Stimulated activated CD8-positive, alpha-beta memory T cell treated with anti-CD3 and anti-CD28 coated beads, Interleukin-4, amount 100 ng/mL, for 1 hour (primary cell): ENCODE measurements around the gene DENND1A.

Source experiments
- DNase-seq, 2 donors: peaks; one replicate each; pipeline ENCODE4 v3.0.0-alpha.2; 2020; ENCODE audit warnings: low read depth in 2 of 2, low spot score in 1 of 2

Gene DENND1A

DNA sequence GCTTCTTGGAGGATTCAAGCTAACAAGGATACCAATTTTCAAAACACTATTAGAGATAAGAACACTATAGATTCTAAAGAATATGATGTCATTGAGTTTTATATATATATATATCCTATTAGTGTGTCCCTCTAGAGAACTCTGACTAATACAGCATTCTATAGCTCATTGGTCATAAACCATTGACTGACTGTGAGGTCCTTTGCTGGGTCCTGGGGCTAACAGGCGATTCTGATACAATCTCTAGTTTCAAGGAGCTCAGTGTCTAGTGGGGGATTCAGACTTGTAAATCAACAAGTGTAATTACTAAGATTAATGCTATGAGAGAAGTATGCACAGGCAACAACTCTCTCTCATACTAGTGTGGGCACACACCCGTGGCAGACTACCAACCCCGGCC lies 234.5 kb downstream of the DENND1A start:
- DNase-seq: no peak

DNA sequence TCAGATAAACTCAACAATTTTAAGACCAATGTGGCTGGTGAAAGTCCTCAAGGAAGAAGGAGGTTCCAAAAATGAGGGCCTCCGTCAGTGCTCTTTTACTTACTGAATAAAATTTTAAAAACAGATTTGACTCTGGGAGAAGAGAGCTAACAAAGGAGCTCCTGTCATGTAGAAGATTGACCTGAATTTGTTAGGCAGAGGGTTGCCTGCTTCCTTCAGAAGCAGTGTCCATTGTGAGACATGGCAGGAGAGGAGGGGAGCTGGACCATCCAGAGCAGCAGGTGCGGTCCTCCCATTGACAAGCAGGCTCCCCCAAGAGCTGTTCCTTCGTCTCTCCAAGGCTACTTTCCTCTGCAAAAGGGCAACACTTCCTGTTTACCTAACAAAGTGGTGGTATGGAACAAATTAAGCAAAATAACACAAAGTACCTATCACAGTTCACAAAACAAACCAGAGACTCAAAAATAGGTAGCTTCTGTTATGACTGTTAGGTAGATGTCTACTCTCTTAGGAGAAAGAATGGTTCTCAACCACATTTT lies 238.1 kb downstream of the DENND1A start:
- no peak for DNase-seq

DNA sequence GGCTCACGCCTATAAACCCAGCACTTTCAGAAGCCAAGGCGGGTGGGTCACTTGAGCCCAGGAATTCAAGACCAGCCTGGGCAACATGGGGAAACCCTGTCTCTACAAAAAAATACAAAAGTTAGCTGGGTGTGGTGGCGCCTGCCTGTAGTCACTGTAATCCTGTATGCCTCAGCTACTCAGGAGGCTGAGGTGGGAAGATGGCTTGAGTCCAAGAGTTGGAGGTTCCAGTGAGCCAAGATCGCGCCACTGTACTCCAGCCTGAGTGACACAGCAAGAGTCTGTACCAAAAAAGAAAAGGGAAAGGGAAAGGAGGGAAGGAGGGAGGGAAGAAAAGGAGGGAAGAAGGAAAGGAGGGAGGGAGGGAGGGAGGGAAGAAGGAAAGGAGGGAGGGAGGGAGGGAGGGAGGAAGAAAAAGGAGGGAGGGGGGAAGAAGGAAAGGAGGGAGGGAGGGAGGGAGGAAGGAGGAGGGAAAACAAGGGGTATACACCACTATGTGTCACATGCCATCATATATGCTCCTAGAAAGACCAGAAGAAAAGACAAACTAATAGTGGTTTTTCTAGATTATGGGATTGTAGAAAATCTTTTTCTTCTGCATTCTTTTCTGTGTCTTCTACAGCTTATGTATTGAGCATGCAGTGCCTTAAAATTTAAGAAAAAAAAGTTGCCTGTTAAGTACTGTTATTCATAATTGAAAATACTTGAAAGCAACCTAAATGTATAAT lies 240.1 kb downstream of the DENND1A start:
- DNase-seq: no peak

DNA sequence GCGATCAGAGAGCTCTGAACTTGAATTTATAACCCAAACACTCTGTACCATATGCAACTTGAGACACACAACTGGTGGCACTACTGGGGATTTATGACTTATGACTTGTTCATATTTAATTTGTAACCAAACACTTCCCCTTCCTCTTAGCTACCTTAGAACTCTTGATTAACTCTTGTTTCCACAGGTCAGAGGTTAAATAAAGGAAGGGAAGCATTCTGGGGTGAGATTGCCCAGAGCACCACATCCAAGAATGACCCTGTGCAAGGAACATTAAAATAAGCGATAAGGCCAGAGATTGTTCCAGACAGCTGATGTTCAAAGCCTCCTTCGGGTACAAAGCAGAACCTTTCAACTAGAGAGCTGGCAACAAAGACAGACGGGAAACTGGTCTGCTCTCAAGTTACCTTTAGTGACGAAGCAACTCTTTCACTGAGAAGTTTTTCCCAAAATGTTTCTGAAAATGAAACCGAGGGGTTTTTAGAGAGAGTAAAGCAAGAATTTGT lies 242.6 kb downstream of the DENND1A start:
- DNase-seq: no peak

DNA sequence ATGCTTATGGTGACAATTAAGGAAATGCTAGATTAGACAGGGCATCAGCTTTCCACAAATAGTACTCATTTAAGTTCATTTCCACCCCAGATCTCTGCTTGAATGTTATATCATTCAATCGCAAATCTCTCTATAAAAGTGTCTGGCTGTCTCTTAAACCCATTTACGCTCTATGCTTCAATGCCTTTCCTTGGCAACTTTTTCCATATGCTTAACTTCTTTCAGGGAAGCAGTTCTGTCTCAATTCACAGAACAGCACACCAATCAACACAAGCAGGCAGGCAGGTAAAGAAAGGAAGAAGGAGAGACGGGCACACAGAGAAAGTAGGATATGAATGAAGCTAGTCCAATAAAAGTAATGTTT lies 243.1 kb downstream of the DENND1A start:
- DNase-seq: no peak

DNA sequence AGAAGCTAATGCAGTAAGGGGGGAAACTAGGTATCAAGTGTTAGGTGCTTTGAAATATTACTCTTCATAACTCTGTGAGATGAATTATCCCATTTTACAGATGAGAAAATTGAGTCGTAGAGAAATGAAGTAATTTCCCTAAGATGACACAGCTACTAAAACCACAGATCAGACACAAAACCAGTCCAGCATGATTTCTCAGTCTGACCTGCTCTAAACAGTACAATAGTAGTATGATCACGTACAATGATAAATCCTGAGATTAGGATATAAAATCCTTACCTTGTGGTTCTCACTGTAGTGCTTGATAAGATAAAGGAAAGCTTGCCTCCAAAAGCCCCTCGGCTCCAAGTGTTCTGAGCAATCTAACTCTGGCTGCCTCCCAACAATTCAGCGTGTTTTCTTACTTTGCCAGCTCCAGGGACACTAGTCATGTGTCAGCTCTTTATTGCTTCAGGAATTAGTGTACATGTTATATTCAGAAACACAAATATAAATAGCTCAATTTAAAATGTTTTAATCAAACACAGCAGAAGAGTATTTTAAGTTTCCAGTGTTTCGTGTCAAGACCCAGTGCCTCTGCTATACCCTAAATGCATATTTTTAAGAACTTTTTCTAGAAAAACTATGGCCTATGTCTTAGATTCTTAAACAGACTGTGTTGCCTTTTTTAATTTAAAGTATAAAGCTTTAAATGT lies 243.6 kb downstream of the DENND1A start:
- DNase-seq: no peak

DNA sequence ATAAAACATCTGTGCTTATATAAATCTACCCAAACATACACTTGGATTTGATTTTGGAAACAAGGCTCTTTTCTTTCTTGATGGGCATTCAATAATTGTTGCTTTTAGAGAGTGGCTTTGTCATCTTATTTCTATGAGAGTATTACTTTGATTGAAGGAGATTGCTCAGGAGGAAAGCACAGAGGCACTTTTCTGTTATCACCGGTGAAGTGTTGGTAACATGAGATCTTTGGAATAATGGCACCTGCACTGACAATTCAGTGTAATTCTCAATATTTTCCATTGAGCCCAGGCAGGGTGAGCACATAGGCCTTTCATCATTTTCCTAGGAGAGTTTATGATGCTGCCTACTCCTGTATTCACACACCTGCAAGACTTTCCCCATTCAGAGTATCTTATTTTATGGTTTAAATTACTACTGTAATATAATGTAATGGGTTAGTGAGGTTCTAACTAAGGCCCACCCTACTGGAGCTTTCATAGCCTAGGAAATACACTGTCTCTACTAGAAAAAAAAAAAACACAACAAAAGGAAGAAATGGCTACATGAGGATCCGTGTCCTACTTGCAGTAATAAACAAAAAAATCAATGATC lies 244.3 kb downstream of the DENND1A start:
- no peak for DNase-seq

DNA sequence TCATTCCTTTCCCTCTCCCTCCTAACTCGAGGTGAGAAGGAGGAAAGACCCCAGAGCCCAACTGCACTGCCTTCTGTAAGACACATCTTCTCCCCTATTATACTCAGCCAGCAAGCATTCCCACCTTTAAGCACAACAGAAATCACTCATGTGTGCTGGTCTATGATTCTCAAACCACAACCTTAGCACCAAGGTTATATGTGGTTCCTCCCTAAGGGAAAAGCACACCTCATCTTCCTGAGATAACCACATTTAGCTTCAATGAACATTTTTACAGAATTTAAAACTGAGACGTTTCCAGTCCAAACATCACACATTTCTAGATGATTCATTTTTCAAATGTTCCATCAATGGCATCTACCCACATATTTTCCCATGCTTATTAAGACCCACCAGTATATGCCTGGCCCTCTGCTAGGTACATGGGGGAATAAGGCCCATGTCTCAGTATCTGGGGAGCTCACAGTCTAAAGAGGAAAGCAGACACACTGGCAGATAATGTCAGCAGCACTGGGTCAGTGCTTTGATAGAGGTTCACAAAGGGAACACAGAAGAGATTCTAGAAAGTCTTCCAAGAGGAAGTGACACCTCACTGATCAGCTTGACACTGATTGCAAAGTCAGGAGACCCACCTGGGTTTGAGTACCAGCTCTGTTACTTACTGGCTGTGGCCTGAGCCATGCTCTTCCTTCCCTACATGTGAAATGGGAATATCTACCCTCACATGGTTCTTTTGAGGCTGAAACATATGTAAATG lies 245.4 kb downstream of the DENND1A start:
- DNase-seq: no peak

DNA sequence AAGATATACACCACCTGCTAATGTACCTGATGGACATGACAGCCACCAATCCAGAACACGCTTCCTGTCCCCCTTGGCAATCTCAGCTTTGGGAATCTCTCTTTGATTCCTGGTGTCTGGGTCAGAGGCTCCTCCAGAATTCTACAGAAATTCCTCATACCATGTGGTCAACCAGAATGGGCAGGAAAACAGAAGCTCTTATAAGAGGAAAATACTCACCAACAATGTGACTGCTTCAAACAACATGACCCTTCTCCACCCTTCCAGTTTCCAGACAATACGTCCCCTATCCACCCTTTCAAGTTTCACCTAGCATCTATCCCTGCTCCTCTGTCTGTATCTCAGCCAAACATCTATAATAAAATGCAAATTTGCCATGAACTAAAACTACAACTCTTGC lies 247.2 kb downstream of the DENND1A start:
- DNase-seq: no peak

DNA sequence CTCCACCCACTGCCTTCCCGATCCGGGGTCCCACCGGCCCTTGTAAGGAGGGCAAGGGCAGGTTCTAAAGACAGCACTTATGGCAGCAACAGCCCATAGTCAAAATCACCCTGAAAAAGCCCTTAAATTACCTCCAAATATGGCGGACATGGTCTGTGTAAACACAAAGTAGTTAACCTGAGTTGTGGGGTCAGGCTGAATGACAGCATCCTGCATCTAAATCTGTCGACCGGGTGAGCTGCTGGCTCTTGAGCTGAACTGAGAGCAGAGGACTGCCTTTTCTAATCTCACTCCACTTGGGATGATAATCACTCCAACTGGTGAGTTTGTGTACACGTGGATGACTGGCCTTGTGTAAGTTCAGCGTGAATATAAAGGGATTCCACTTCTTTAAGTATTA lies 249.6 kb downstream of the DENND1A start:
- DNase-seq: no peak

DNA sequence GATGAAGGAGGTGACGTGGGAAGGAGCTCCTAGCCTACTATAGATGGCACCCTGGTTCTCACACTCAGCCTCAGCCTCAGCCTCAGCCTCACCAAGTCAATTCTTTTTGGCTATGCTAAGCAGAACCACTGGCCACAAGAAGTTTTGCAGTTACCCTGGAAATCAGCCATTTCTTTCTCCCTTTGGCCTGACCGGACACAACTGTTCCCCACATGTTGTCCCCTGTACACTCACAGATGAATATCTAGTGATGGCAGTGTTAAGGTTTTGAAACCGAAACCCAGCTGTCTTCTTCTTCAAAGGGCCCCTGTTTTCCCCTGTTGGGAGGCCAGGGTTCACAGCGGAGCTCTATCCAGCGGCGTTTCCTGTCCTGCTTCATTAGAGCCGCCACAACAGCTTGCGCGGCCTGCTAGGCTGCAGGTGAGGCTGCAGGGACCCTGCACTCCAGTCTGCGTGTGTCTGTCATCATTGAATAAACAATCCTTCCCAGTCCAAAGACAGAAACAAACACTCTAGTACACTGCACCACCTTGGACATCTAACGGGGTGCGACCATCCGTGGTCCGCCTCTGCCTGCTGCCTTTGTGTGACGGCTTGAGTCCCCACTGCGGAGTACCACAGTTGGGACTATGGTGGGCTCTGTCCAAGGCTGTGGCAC lies 250.5 kb downstream of the DENND1A start:
- no peak for DNase-seq

DNA sequence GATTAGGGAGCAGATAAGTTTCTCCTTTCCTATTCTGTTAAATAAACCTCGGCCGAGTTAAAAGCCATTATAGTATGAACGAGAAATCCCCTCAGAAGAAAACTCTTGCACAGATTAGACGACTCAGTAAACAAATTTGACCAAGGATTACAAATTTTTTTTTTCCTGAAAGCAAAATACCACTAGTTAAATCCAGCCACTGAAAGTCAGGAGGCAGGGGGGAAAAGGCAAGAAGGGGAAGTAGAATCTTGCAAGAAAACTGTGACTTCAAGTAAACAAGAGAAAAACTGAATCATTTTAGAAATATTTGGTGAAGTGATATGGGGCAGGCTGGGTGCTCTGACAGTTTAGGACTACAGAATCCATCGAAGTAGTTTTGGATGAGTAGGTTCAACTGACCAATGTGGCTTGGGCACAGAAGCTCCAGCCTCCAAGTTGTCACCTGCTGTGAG lies 251.0 kb downstream of the DENND1A start:
- DNase-seq: no peak

DNA sequence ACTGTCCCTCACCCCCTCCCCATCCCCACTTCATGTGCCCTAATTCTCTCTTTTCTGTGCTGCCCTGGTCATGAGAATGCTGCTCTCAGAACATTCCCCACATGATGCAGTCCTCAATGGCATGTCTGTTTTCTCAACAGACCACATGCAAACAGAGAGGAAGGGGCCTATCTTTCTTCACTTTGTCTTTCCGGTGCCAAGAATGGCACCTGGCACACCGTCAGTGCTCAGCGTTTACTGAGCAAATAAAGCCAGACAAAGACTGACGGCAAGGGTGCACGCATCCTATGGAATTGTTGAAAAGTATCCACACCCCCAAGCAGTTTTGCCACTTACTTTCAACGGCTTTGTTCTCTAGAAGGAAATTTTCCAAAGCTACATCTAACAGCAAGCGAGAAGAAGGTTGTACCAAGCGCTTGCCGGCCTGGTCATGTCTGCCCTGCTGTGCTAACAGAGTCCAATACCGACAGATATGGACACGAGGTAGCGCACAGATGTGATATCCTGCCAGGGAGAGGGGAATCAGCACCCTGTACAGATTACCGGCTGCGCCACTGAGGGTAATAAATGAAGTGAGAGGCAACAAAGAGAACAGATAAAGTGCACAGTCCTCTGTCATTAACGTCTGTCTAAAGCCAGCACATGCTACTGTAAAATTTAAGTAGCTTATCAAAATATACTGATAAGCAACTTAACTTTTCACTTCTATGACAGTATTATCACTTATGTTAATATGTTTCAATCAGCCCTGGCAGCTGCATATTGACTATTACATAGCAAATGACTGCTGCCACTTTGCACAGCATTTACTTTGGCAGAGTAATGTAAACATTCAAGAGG lies 251.7 kb downstream of the DENND1A start:
- no peak for DNase-seq

DNA sequence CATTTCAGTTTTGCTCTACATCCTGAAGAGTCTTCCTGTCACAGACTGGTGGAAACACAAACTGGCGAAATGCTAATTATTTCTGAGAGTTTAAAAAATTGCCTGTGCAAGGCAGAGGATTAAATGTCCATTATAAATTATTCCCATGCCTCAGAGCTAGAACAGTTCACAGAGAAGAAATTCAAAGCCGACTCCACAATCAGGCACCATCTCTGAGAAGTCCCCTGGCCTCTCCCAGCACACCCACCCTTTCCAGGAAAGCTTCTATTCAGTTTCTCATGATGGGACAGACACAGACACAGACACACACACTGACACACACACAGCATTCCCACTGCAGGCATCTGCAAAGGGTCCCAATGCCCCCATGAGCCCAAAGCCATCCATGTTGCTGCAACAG lies 253.1 kb downstream of the DENND1A start:
- DNase-seq: no peak

DNA sequence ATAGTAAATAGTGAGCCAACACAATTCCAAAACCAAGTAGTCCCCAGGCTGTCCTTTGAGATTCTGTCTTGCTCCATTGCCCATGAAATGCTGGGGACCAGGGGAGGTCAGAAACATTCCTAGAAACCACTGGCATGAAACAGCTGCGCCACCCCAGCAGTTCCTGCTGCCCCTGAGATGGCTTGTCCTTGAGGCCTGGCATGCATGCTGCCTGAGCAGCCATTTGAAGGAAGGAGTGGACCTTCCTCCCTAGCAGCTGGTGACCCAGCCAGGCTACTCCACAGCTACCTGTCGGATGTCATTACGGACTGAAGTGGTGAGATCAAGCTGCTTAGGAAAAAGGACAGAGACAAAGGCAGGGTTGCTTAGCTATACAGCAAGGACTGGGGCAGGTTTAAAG lies 260.6 kb downstream of the DENND1A start:
- DNase-seq: no peak

DNA sequence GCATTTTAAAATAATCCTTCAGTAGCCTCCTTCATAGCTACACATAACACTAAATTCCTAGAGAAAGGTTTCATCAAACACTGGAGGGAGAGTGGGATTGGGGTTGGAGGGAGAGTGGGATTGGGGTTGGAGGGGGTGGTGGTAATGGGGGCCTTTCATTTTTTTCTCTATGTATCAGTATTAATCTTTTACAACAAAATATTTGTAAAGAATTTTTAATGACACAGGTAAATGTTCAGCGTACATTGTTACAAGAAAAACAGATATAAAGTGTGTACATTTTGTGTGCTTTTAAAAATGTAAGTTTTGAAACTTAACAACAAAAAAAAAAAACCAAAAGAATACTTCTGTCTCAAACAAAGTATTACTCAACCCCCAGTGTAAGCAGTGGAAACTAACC lies 266.4 kb downstream of the DENND1A start:
- no peak for DNase-seq

DNA sequence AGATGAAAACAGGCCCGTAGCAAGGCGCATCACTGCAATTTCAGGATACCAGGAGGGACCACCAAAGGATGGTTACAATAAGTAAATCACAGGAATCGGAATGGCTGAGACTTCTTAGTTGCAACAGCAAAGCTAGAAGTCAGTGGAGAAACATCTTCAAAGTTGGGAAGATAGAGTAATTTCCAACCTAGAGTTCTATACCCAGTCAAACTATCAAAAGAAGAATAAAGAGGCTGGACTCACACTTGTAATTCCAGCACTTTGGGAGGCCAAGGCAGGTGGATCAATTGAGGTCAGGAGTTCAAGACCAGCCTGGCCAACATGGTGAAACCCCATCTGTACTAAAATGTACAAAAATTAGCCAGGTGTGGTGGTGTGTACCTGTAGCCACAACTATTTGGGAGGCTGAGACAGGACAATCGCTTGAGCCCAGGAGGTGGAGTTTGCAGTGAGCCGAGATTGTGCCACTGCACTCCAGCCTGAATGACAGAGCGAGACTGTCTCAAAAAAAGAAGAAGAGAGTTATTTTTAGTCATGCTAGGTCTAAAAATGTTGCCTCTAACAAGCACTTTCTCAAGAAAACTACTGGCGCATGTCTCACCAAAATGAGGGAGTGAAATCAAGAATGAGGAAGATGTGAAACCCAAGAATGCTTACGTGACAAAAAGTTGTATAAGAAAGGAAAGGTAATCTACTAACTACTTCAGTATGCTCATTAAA lies 267.7 kb downstream of the DENND1A start:
- DNase-seq: no peak

DNA sequence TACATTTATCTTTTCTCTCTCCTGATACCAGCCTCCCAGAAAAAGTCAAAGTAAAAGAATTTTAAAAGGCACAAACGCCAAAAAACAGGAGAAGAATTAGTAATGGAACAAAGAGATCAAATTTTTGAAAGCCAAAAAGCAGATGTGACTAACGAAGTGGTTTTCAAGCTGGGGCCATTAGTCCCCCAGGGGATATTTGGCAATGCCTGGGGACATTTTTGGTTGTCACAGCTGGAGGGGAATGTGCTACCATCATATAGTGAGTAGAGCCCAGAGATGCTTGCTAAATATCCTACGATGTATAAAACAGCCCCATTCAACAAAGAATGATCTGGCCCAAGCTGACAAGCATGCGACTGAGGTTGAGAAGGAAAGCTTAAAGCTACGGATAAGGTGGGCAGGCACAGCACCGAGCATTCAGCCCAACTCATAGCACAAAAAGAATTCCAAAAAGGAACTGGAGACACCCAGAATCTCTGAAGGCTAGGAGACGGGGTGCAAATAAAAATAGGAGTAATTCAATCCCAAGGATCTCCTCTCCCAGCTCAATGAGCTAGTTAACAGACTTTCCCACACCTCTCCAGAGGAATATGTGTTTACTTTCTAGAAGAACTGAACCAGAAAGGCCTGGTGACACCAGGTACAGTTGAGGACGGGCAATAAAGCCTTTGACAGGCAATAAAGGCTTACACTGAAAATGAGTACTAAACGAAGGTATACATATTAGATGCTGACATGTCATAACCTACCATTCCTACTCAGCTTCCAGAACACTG lies 269.0 kb downstream of the DENND1A start:
- no peak for DNase-seq

DNA sequence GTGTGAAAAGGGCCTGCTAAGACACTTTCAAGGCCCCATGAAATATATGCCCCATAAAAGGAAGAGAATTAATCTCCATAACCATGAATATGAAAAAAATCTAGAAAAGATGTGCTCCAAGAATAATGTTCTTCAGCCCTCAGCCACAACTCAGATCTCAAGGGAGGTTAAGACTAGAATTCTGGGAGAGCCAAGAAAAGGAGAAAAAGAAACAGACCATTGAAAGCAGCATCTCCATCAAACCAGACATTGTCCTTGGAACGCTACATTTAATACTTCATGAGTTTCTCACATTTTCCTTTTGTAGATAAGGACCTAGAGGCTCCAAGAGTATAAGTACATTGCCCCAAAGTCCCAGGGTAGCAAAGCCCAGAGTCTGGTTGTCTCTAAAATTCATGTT lies 270.6 kb downstream of the DENND1A start:
- no peak for DNase-seq
